H1 (cell line): ENCODE measurements around the gene PDGFD. TPM values are rescaled to one million over a fixed set of nuclear protein-coding genes. Genes with fewer than 3 reads are reported as not detected.

Source experiments
- CTCF ChIA-PET: fragments of 300-600 bp; sonication (Branson Sonifier 250); formaldehyde crosslinking; loops from one replicate; lab custom pipeline; 2021; ENCODE audit not compliant: partially characterized antibody; lab: Charles Lee
- POLR2A ChIA-PET: fragments of 300-600 bp; sonication (Branson Sonifier 250); formaldehyde crosslinking; loops from one replicate; lab custom pipeline; 2021; ENCODE audit warnings: inconsistent platforms; ENCODE audit not compliant: partially characterized antibody; lab: Charles Lee
- DNase-seq, 2 experiments: peaks; one replicate each; pipeline versions ENCODE4 v3.0.0 to v3.0.0-alpha.2; 2010 to 2022; ENCODE audit warnings: low spot score in 2 of 2, low read depth in 1 of 2, mixed read lengths in 1 of 2
- FAIRE-seq: peaks from 2 replicates; lab custom pipeline; 2011; peaks lifted over from hg19 to GRCh38; lab: Jason Lieb, UNC
- H2AFZ ChIP-seq: 2 replicates; pipeline ENCODE4 v1.8.1; 2012; ENCODE audit warnings: low read length, inconsistent platforms
- H2AK5ac ChIP-seq: 2 replicates; pipeline ENCODE4 v1.6.1; 2013; ENCODE audit warnings: low read depth, low read length
- H2BK120ac ChIP-seq: replicated peaks from 2 replicates; pipeline ENCODE3; 2013; ENCODE audit warnings: low read depth, low read length, inconsistent platforms
- H2BK12ac ChIP-seq: 2 replicates; pipeline ENCODE4 v1.6.1; 2013; ENCODE audit warnings: low read depth, low read length
- H2BK15ac ChIP-seq: 2 replicates; pipeline ENCODE4 v1.6.1; 2013; ENCODE audit warnings: low read length
- H2BK20ac ChIP-seq: 2 replicates; pipeline ENCODE4 v1.6.1; 2013; ENCODE audit warnings: low read length
- H2BK5ac ChIP-seq: 2 replicates; pipeline ENCODE4 v1.6.1; 2013; ENCODE audit warnings: low read depth, low read length
- H3K14ac ChIP-seq: 2 replicates; pipeline ENCODE4 v1.6.1; 2013; ENCODE audit warnings: inconsistent platforms; ENCODE audit not compliant: insufficient read length
- H3K18ac ChIP-seq: 2 replicates; pipeline ENCODE4 v1.6.1; 2013; ENCODE audit warnings: low read length; ENCODE audit errors: extremely low read depth
- H3K23ac ChIP-seq: 2 replicates; pipeline ENCODE4 v1.6.1; 2013; ENCODE audit warnings: inconsistent platforms; ENCODE audit not compliant: insufficient read length
- H3K23me2 ChIP-seq: 2 replicates; pipeline ENCODE4 v1.6.1; 2013; ENCODE audit warnings: low read depth, low read length
- H3K27ac ChIP-seq: 2 replicates; pipeline ENCODE4 v1.6.1; 2011; ENCODE audit warnings: low read depth, low read length, inconsistent platforms
- H3K27me3 ChIP-seq, 4 experiments: replicated peaks in 1 of 4; 1 replicate in 1 of 4; 2 replicates in 3 of 4; pipeline versions ENCODE4 v1.6.1 to v1.8.1; 2011 to 2013; ENCODE audit warnings: low read length in 3 of 4, mild to moderate bottlenecking in 3 of 4, inconsistent platforms in 2 of 4, mixed read lengths in 2 of 4, moderate library complexity in 1 of 4; ENCODE audit not compliant: control insufficient read depth in 3 of 4, insufficient read depth in 3 of 4; ENCODE audit errors: extremely low read depth in 1 of 4
- H3K36me3 ChIP-seq, 4 experiments: 2 replicates each; pipeline versions ENCODE4 v1.6.1 to v1.8.1; 2011 to 2013; ENCODE audit warnings: mild to moderate bottlenecking in 4 of 4, low read length in 3 of 4, moderate library complexity in 2 of 4, control low read depth in 1 of 4, inconsistent platforms in 1 of 4; ENCODE audit not compliant: insufficient read depth in 4 of 4, control insufficient read depth in 2 of 4
- H3K4ac ChIP-seq: replicated peaks from 2 replicates; pipeline ENCODE3; 2013; ENCODE audit warnings: low read length, low read depth, mixed read lengths, inconsistent platforms; ENCODE audit not compliant: insufficient read length
- H3K4me1 ChIP-seq, 4 experiments: replicated peaks in 1 of 4; 1 replicate in 1 of 4; 2 replicates in 3 of 4; pipeline versions ENCODE4 v1.6.1 to v1.8.1; 2011 to 2013; ENCODE audit warnings: low read length in 3 of 4, inconsistent platforms in 2 of 4, mixed read lengths in 1 of 4; ENCODE audit not compliant: insufficient read depth in 4 of 4, control insufficient read depth in 3 of 4
- H3K4me2 ChIP-seq, 2 experiments: 2 replicates each; pipeline versions ENCODE4 v1.6.1 to v1.8.1; 2011 to 2013; ENCODE audit warnings: low read depth in 2 of 2, low read length in 2 of 2, control low read depth in 1 of 2, inconsistent platforms in 1 of 2, mild to moderate bottlenecking in 1 of 2; ENCODE audit not compliant: insufficient read depth in 1 of 2
- H3K4me3 ChIP-seq, 4 experiments: fragments of 200-600, 300-600 bp in 1 of 4; sonication (generic), shearing (Covaris generic), sonication (Bioruptor Twin) in 1 of 4; 2 replicates each; pipeline versions ENCODE4 v1.5.1 to v1.8.1; 2011 to 2016; ENCODE audit warnings: low read length in 4 of 4, low read depth in 3 of 4, control low read depth in 2 of 4, inconsistent platforms in 2 of 4, mild to moderate bottlenecking in 2 of 4, mixed read lengths in 1 of 4, moderate library complexity in 1 of 4; ENCODE audit not compliant: insufficient read depth in 2 of 4; ENCODE audit errors: extremely low read depth in 1 of 4
- H3K56ac ChIP-seq: replicated peaks from 2 replicates; pipeline ENCODE3; 2013; ENCODE audit warnings: low read depth, mild to moderate bottlenecking, mixed read lengths, low read length, inconsistent platforms; ENCODE audit not compliant: insufficient read length
- H3K79me1 ChIP-seq: 2 replicates; pipeline ENCODE4 v1.6.1; 2013; ENCODE audit warnings: low read depth, low read length, control low read depth
- H3K79me2 ChIP-seq, 2 experiments: 2 replicates each; pipeline versions ENCODE4 v1.6.1 to v1.8.1; 2012 to 2013; ENCODE audit warnings: low read length in 2 of 2, mild to moderate bottlenecking in 2 of 2, inconsistent platforms in 1 of 2; ENCODE audit not compliant: insufficient read depth in 2 of 2, control insufficient read depth in 1 of 2
- H3K9ac ChIP-seq, 4 experiments: replicated peaks in 1 of 4; 1 replicate in 1 of 4; 2 replicates in 3 of 4; pipeline versions ENCODE4 v1.6.1 to v1.8.1; 2011 to 2013; ENCODE audit warnings: low read depth in 3 of 4, low read length in 3 of 4, control low read depth in 2 of 4, mild to moderate bottlenecking in 2 of 4, moderate library complexity in 2 of 4, inconsistent platforms in 1 of 4; ENCODE audit errors: extremely low read depth in 1 of 4
- H3K9me3 ChIP-seq, 2 experiments: 2 replicates each; pipeline versions ENCODE4 v1.6.1 to v1.8.1; 2012 to 2013; ENCODE audit warnings: mild to moderate bottlenecking in 2 of 2, moderate library complexity in 2 of 2, control low read depth in 1 of 2, inconsistent platforms in 1 of 2, low read depth in 1 of 2, low read length in 1 of 2, mixed read lengths in 1 of 2; ENCODE audit not compliant: insufficient read depth in 2 of 2
- H4K20me1 ChIP-seq, 2 experiments: replicated peaks in 1 of 2; 2 replicates each; pipeline versions ENCODE3 to v1.8.1; 2011 to 2013; ENCODE audit warnings: inconsistent platforms in 2 of 2, low read length in 2 of 2, mild to moderate bottlenecking in 1 of 2; ENCODE audit not compliant: insufficient read depth in 2 of 2, control insufficient read depth in 1 of 2
- H4K5ac ChIP-seq: 2 replicates; pipeline ENCODE4 v1.6.1; 2013; ENCODE audit warnings: low read length, low read depth, mixed read lengths, inconsistent platforms; ENCODE audit not compliant: insufficient read length
- H4K8ac ChIP-seq: 2 replicates; pipeline ENCODE4 v1.8.0; 2013; ENCODE audit warnings: mild to moderate bottlenecking, moderate library complexity, low read length, inconsistent platforms; ENCODE audit not compliant: insufficient read depth; ENCODE audit errors: extremely low read depth
- H4K91ac ChIP-seq: replicated peaks from 2 replicates; pipeline ENCODE3; 2013; ENCODE audit warnings: low read length, mixed read lengths, inconsistent platforms; ENCODE audit not compliant: insufficient read length
- EP300 ChIP-seq, 2 experiments: IDR thresholded peaks; 1 replicate in 1 of 2; 2 replicates in 1 of 2; pipeline ENCODE4 v1.6.1; 2011 to 2012; ENCODE audit warnings: low read depth in 2 of 2, low read length in 2 of 2, mild to moderate bottlenecking in 2 of 2, borderline replicate concordance in 1 of 2, inconsistent platforms in 1 of 2, moderate library complexity in 1 of 2
- GTF2F1 ChIP-seq: IDR thresholded peaks from 2 replicates; pipeline ENCODE4 v1.6.1; 2012; ENCODE audit warnings: low read depth, low read length, improper control_type of control experiment, borderline replicate concordance
- MAFK ChIP-seq: IDR thresholded peaks from 2 replicates; pipeline ENCODE4 v1.6.1; 2012; ENCODE audit warnings: low read depth, mild to moderate bottlenecking, improper control_type of control experiment, low read length
- MAX ChIP-seq: IDR thresholded peaks from 2 replicates; pipeline ENCODE4 v1.6.1; 2012; ENCODE audit warnings: inconsistent platforms
- PHF8 ChIP-seq: fragments of 200-600 bp; sonication (generic); conservative IDR thresholded peaks from 2 replicates; pipeline ENCODE4 v1.7.1; 2012; ENCODE audit warnings: low read depth, mild to moderate bottlenecking, inconsistent platforms, low read length, moderate library complexity
- RBBP5 ChIP-seq: IDR thresholded peaks from 2 replicates; pipeline ENCODE4 v1.7.1; 2012; ENCODE audit warnings: low read depth, mild to moderate bottlenecking, inconsistent platforms, low read length, moderate library complexity, borderline replicate concordance
- RFX5 ChIP-seq: IDR thresholded peaks from 2 replicates; pipeline ENCODE4 v1.6.1; 2011; ENCODE audit warnings: low read depth, low read length, improper control_type of control experiment, borderline replicate concordance
- SAP30 ChIP-seq: fragments of 300-600 bp; sonication (generic); IDR thresholded peaks from 2 replicates; pipeline ENCODE4 v1.7.1; 2012; ENCODE audit warnings: low read length, moderate library complexity, mild to moderate bottlenecking, inconsistent platforms; ENCODE audit not compliant: insufficient read depth, insufficient replicate concordance
- SIRT6 ChIP-seq: IDR thresholded peaks from one replicate; pipeline ENCODE4 v1.7.1; 2012; ENCODE audit warnings: low read length, inconsistent platforms
- SRF ChIP-seq: IDR thresholded peaks from 2 replicates; pipeline ENCODE4 v1.6.1; 2011; ENCODE audit warnings: mild to moderate bottlenecking, low read depth, low read length, moderate library complexity
- ZNF274 ChIP-seq: IDR thresholded peaks from 2 replicates; pipeline ENCODE4 v1.7.0; 2012; ENCODE audit warnings: low read length, borderline replicate concordance; ENCODE audit errors: extremely low read depth
- WGBS, 2 experiments: shearing (Covaris generic) in 1 of 2; methylation state at CpG; one replicate each; pipeline versions ENCODE4 v1.1.6 to v1.1.7; 2013 to 2015; ENCODE audit warnings: low lambda C conversion rate in 2 of 2, mixed read lengths in 2 of 2, inconsistent platforms in 1 of 2, low coverage in 1 of 2, missing lambda C conversion rate in 1 of 2; ENCODE audit not compliant: insufficient replicate concordance in 2 of 2, insufficient coverage in 1 of 2, insufficient read length in 1 of 2; ENCODE audit errors: extremely low coverage in 1 of 2, missing lambda C conversion rate in 1 of 2; 5-methylcytosine and 5-hydroxymethylcytosine counted together
- polyA plus RNA-seq, 7 experiments: library from polyadenylated mRNA; depleted of rRNA in 3 of 7; stranded (reverse) in 5 of 7; unstranded in 2 of 7; fragments of >200 nt in 5 of 7; fragments of 200-250 nt in 2 of 7; gene quantifications; 1 replicate in 5 of 7; 2 replicates in 1 of 7; 4 replicates in 1 of 7; pipeline versions ENCODE4 v1.2.1 to v1.2.3, GENCODE V29; 2011 to 2013; ENCODE audit warnings: missing spikeins in 2 of 7, mixed read lengths in 2 of 7
- total RNA-seq: library from RNA; stranded (reverse); fragmentation: NEBNext Ultra II Directional; extraction: Animal tissue kit (Norgen Biotek cat#: 25700); gene quantifications from 2 replicates; pipeline ENCODE4 v1.2.1, GENCODE V29; 2021
- TF ChIP-seq, protein P1 (sequence below): IDR thresholded peaks from 2 replicates; pipeline ENCODE4 v1.6.1; 2012; ENCODE audit warnings: low read length, inconsistent platforms

The PDGFD gene
- total and polyA plus RNA-seq, 2 of the 8 experiments (the other 6 are each of a cell fraction or from before 2014, with no cell fraction given): 1.1 to 3.9 TPM

- Histone ChIP-seq H3K23ac (no peak overlapping the region), H4K5ac (no peak overlapping the region), H2BK15ac (no peak overlapping the region), H3K4me3 (no peak overlapping the region), H4K20me1 (no peaks in the 10 kb centered on the region), H3K27ac (no peak overlapping the region), H4K8ac (no peak overlapping the region), H3K79me1 (no peaks in the 10 kb centered on the region), H3K9me3 (no peaks in the 10 kb centered on the region), H2BK12ac (no peak overlapping the region), H3K79me2 (no peaks in the 10 kb centered on the region), H3K27me3 (no peaks in the 10 kb centered on the region), H3K36me3 (no peaks in the 10 kb centered on the region), H2AK5ac (no peak overlapping the region), H3K4me1 (0 out of 7 replicates have a peak, but pooled peaks cover 0 to 1% (median 0%) of the 10 kb centered on the region in 4 experiments), H2BK5ac (no peak overlapping the region), H3K9ac (no peak overlapping the region), H4K91ac (no peak overlapping the region), H3K14ac (no peak overlapping the region), H3K4me2 (no peak overlapping the region), H2AFZ (no peak overlapping the region), H2BK120ac (no peak overlapping the region), H2BK20ac (no peak overlapping the region), H3K4ac (no peak overlapping the region), H3K23me2 (no peaks in the 10 kb centered on the region), H3K18ac (no peak overlapping the region), H3K56ac (no peak overlapping the region)
- FAIRE-seq: no peak
- no peak for DNase-seq
- 81% methylated on average over 1 of the region's 1 CpG; no CpG with 5 or more reads in 1 of the 2 experiments for WGBS, 2 experiments
- ChIA-PET CTCF (no interaction called here), POLR2A (no interaction called here)
- no peak for TF ChIP-seq RFX5
- no peak for TF ChIP-seq PHF8
- TF ChIP-seq MAFK: no peak
- no peak for TF ChIP-seq ZNF274
- TF ChIP-seq SAP30: no peak
- no peak for TF ChIP-seq MAX
- no peak for TF ChIP-seq RBBP5
- no peak for TF ChIP-seq SIRT6
- no peak for TF ChIP-seq EP300 (IDR thresholded peaks at IDR 0.05; ENCODE audit: borderline replicate concordance in 1 of 2, low read depth in 2 of 2, low read length in 2 of 2)
- TF ChIP-seq GTF2F1: no peak
- TF ChIP-seq, protein P1, sequence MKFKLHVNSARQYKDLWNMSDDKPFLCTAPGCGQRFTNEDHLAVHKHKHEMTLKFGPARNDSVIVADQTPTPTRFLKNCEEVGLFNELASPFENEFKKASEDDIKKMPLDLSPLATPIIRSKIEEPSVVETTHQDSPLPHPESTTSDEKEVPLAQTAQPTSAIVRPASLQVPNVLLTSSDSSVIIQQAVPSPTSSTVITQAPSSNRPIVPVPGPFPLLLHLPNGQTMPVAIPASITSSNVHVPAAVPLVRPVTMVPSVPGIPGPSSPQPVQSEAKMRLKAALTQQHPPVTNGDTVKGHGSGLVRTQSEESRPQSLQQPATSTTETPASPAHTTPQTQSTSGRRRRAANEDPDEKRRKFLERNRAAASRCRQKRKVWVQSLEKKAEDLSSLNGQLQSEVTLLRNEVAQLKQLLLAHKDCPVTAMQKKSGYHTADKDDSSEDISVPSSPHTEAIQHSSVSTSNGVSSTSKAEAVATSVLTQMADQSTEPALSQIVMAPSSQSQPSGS: no peak
- no peak for TF ChIP-seq SRF
Observed at GRCh38 chr11:104055596-104055995, 108.4 kb downstream of the PDGFD start.
